GM12878 (cell line): Measurements from ENCODE around the gene ZSWIM5. TPM values are rescaled to one million over a fixed set of nuclear protein-coding genes. Genes with fewer than 3 reads are reported as not detected.

Experiments
- ATAC-seq: fragments of 200-7000 bp; cut with Tn5 transposase; 3 replicates; pipeline ENCODE4 v1.9.1; 2020; ENCODE audit warnings: mild to moderate bottlenecking, moderate library complexity
- BruUV-seq: library from RNA; stranded (reverse); fragments of 400-500 nt; replicated peaks from 2 replicates; lab custom pipeline; 2021; lab: Mats Ljungman, UMichigan
- CTCF ChIA-PET: fragments of 300-600 bp; sonication (Branson Sonifier 250); formaldehyde crosslinking; extraction: SDS; loops from one replicate; lab custom pipeline; 2021; ENCODE audit warnings: inconsistent platforms; lab: Yijun Ruan, JAX
- POLR2A ChIA-PET: fragments of 350-600 bp; formaldehyde crosslinking; extraction: SDS; loops from one replicate; lab custom pipeline; 2021; ENCODE audit warnings: inconsistent platforms; lab: Charles Lee
- RAD21 ChIA-PET: fragments of 300-600 bp; sonication (Branson Sonifier 250); formaldehyde crosslinking; loops from one replicate; lab custom pipeline; 2023; ENCODE audit warnings: antibody characterized with exemption; ENCODE audit not compliant: unreplicated experiment; lab: Charles Lee
- SMC1A ChIA-PET: fragments of 300-600 bp; sonication (Branson Sonifier 250); formaldehyde crosslinking; loops from one replicate; lab custom pipeline; 2023; ENCODE audit not compliant: unreplicated experiment, uncharacterized antibody; lab: Charles Lee
- DNase-seq: peaks from one replicate; pipeline ENCODE4 v3.0.0-alpha.2; 2011; ENCODE audit warnings: low read depth, low spot score
- FAIRE-seq: peaks from 3 replicates; lab custom pipeline; 2011; peaks lifted over from hg19 to GRCh38; lab: Jason Lieb, UNC
- H2AFZ ChIP-seq: 2 replicates; pipeline ENCODE4 v1.6.0; 2011; ENCODE audit warnings: low read depth, low read length, control low read depth; ENCODE audit not compliant: control insufficient read depth
- H3K27ac ChIP-seq: 2 replicates; pipeline ENCODE4 v1.5.1; 2011; ENCODE audit warnings: control low read depth; ENCODE audit not compliant: control insufficient read depth, insufficient read depth
- H3K27me3 ChIP-seq, 2 experiments: replicated peaks in 1 of 2; 2 replicates each; pipeline versions ENCODE4 v1.6.0 to v1.6.1; 2011; ENCODE audit warnings: low read length in 1 of 2; ENCODE audit not compliant: control insufficient read depth in 2 of 2, insufficient read depth in 2 of 2
- H3K36me3 ChIP-seq, 2 experiments: 2 replicates each; pipeline ENCODE4 v1.5.1; 2011; ENCODE audit warnings: low read length in 1 of 2; ENCODE audit not compliant: control insufficient read depth in 2 of 2, insufficient read depth in 2 of 2
- H3K4me1 ChIP-seq: 2 replicates; pipeline ENCODE4 v1.6.1; 2011; ENCODE audit warnings: mild to moderate bottlenecking, low read length, moderate library complexity, mixed read lengths; ENCODE audit not compliant: control insufficient read depth, insufficient read depth
- H3K4me2 ChIP-seq: 2 replicates; pipeline ENCODE4 v1.6.0; 2011; ENCODE audit warnings: control low read depth; ENCODE audit not compliant: control insufficient read depth, insufficient read depth
- H3K4me3 ChIP-seq: fragments of 200-600 bp; sonication (generic); 2 replicates; pipeline ENCODE4 v1.5.1; 2016
- H3K79me2 ChIP-seq: 2 replicates; pipeline ENCODE4 v1.6.0; 2011; ENCODE audit warnings: low read length; ENCODE audit not compliant: control insufficient read depth, insufficient read depth
- H3K9ac ChIP-seq: 2 replicates; pipeline ENCODE4 v1.8.0; 2011; ENCODE audit warnings: low read length, control low read depth, mixed read lengths; ENCODE audit not compliant: control insufficient read depth, insufficient read depth
- H3K9me3 ChIP-seq: replicated peaks from 3 replicates; pipeline ENCODE4 v1.5.1; 2011; ENCODE audit warnings: mild to moderate bottlenecking, low read length; ENCODE audit not compliant: control insufficient read depth, insufficient read depth
- H4K20me1 ChIP-seq: 2 replicates; pipeline ENCODE4 v1.6.0; 2011; ENCODE audit not compliant: control insufficient read depth, insufficient read depth
- ATF2 ChIP-seq: IDR thresholded peaks from 2 replicates; pipeline ENCODE4 v1.6.1; 2012; ENCODE audit warnings: low read length, inconsistent platforms
- ATF3 ChIP-seq: IDR thresholded peaks from 2 replicates; pipeline ENCODE4 v1.6.1; 2011; ENCODE audit warnings: low read depth, mild to moderate bottlenecking, low read length, moderate library complexity, borderline replicate concordance; ENCODE audit errors: extremely low read depth
- ATF7 ChIP-seq: fragments of 450-650 bp; IDR thresholded peaks from 2 replicates; pipeline ENCODE4 v1.6.1; 2016; ENCODE audit warnings: low read depth, mild to moderate bottlenecking
- CREM ChIP-seq: IDR thresholded peaks from 2 replicates; pipeline ENCODE4 v1.6.1; 2014; ENCODE audit warnings: antibody characterized with exemption, low read depth
- E4F1 ChIP-seq: fragments of 450-650 bp; IDR thresholded peaks from 2 replicates; pipeline ENCODE4 v1.6.1; 2018; ENCODE audit warnings: borderline replicate concordance, mild to moderate bottlenecking; ENCODE audit not compliant: partially characterized antibody
- EED ChIP-seq: sonication (generic); IDR thresholded peaks from 2 replicates; pipeline ENCODE4 v1.6.1; 2016; ENCODE audit warnings: antibody characterized with exemption, low read depth
- EP300 ChIP-seq, 2 experiments: fragments of 150-350 bp in 1 of 2; IDR thresholded peaks; 2 replicates each; pipeline ENCODE4 v1.6.1; 2011 to 2012; ENCODE audit warnings: low read depth in 2 of 2, low read length in 2 of 2, borderline replicate concordance in 1 of 2, improper control_type of control experiment in 1 of 2, inconsistent platforms in 1 of 2; ENCODE audit not compliant: control insufficient read depth in 1 of 2
- FOS ChIP-seq: IDR thresholded peaks from 3 replicates; pipeline ENCODE4 v1.6.1; 2011; ENCODE audit warnings: borderline replicate concordance; ENCODE audit not compliant: insufficient read length; ENCODE audit errors: extremely low read depth
- HCFC1 ChIP-seq: fragments of 150-350 bp; IDR thresholded peaks from 2 replicates; pipeline ENCODE4 v1.6.1; 2014; ENCODE audit warnings: low read length
- HDAC6 ChIP-seq: fragments of 200-600 bp; sonication (generic); IDR thresholded peaks from one replicate; pipeline ENCODE4 v1.8.0; 2017; ENCODE audit warnings: antibody characterized with exemption; ENCODE audit not compliant: unreplicated experiment
- IKZF1 ChIP-seq: fragments of 450-650 bp; conservative IDR thresholded peaks from 2 replicates; pipeline ENCODE4 v1.6.1; 2017; ENCODE audit warnings: antibody characterized with exemption, mild to moderate bottlenecking
- MTA3 ChIP-seq: IDR thresholded peaks from 2 replicates; pipeline ENCODE4 v1.6.1; 2012; ENCODE audit warnings: low read length, inconsistent platforms, borderline replicate concordance
- PBX3 ChIP-seq: IDR thresholded peaks from 2 replicates; pipeline ENCODE4 v1.6.1; 2011; ENCODE audit warnings: mild to moderate bottlenecking, low read depth, low read length, moderate library complexity; ENCODE audit not compliant: insufficient replicate concordance
- POLR2AphosphoS2 ChIP-seq: IDR thresholded peaks from 2 replicates; pipeline ENCODE4 v1.6.1; 2011; ENCODE audit warnings: low read depth, mild to moderate bottlenecking, low read length, improper control_type of control experiment, moderate library complexity
- RFX5 ChIP-seq: IDR thresholded peaks from 2 replicates; pipeline ENCODE4 v1.6.1; 2011; ENCODE audit warnings: low read depth, low read length, improper control_type of control experiment
- SREBF2 ChIP-seq: IDR thresholded peaks from 2 replicates; pipeline ENCODE4 v1.6.1; 2012; ENCODE audit warnings: mild to moderate bottlenecking, low read length
- ZNF207 ChIP-seq: fragments of 450-650 bp; IDR thresholded peaks from 2 replicates; pipeline ENCODE4 v1.6.1; 2014; ENCODE audit warnings: antibody characterized with exemption, mild to moderate bottlenecking, borderline replicate concordance
- ZNF24 ChIP-seq: fragments of 450-650 bp; IDR thresholded peaks from 2 replicates; pipeline ENCODE4 v1.6.1; 2017; ENCODE audit warnings: antibody characterized with exemption, mild to moderate bottlenecking
- WGBS: methylation state at CpG from one replicate; pipeline ENCODE4 v1.1.6; 2016; ENCODE audit warnings: low lambda C conversion rate; ENCODE audit not compliant: insufficient replicate concordance, insufficient coverage; ENCODE audit errors: missing lambda C conversion rate; 5-methylcytosine and 5-hydroxymethylcytosine counted together
- in situ Hi-C: fragments of 300-500 bp; cut with MboI; formaldehyde crosslinking; loops from 9 replicates; pipeline ENCODE4 v1.14.3; 2018; ENCODE audit warnings: mixed read lengths
- intact Hi-C: fragments of 100-400 bp; cut with micrococcal nuclease; formaldehyde crosslinking; loops from one replicate; pipeline ENCODE4 v1.14.2; 2022; ENCODE audit not compliant: unreplicated experiment
- polyA plus RNA-seq, 11 experiments: library from polyadenylated mRNA; depleted of rRNA in 4 of 11; unstranded in 6 of 11; stranded (reverse) in 5 of 11; fragments of >200 nt; fragmentation: Nextera tagmentation in 4 of 11; fragmentation: Illumina TruSeq in 1 of 11; extraction: Ambion mirVana in 4 of 11; extraction: Trizol in 1 of 11; gene quantifications; 1 replicate in 1 of 11; 2 replicates in 10 of 11; pipeline versions ENCODE4 v1.2.1 to v1.2.3, GENCODE V29; 2011 to 2016; ENCODE audit warnings: inconsistent platforms in 2 of 11, missing spikeins in 2 of 11, low read depth in 1 of 11
- total RNA-seq, 4 experiments: library from RNA; depleted of rRNA in 3 of 4; stranded (reverse); fragments of >200 nt in 3 of 4; fragmentation: Illumina TruSeq in 1 of 4; extraction: Trizol in 1 of 4; gene quantifications; 2 replicates each; pipeline versions ENCODE4 v1.2.1 to v1.2.3, GENCODE V29; 2013 to 2021

ZSWIM5 gene
- total and polyA plus RNA-seq, 10 of the 15 experiments (the other 5 are each of a cell fraction or from before 2014, with no cell fraction given): 0.07 to 0.97 (median 0.34) TPM; not detected in 1

- TF ChIP-seq E4F1 (no peak), CREM (no peak), IKZF1 (no peak), ATF7 (no peak), PBX3 (no peak)
Observed at GRCh38 chr1:45097944-45098343, 108.5 kb downstream of the ZSWIM5 start (continued).

- H3K9me3 ChIP-seq: no peaks in the 10 kb centered on the region
- ChIA-PET POLR2A (interaction anchor here (0.7 kb wide), 1 partner anchor 247 kb away, joined by 3 read pairs; no protein-coding TSS in a partner anchor), SMC1A (interaction anchor here (1.3 to 1.7 kb wide), 2 partner anchors 79 to 202 kb away, joined by 3 read pairs; no protein-coding TSS in a partner anchor), CTCF (no interaction called here), RAD21 (no interaction called here)
- no TSS peak for BruUV-seq
- H3K27me3 ChIP-seq: no peaks in the 10 kb centered on the region
- intact Hi-C loops: no loop called here
- no peak overlapping the region for H3K4me2 ChIP-seq
- no peaks in the 10 kb centered on the region for H3K36me3 ChIP-seq
- H2AFZ ChIP-seq: no peak overlapping the region
- no peaks in the 10 kb centered on the region for H4K20me1 ChIP-seq
- in situ Hi-C loops: no loop called here
- FAIRE-seq (no peak), ATAC-seq (no peak), DNase-seq (no peak)
- H3K79me2 ChIP-seq: no peaks in the 10 kb centered on the region
- H3K4me1 ChIP-seq: no peaks in the 10 kb centered on the region
- no peak overlapping the region for H3K27ac ChIP-seq
- 37% methylated on average over 2 of the region's 2 CpGs for WGBS
- no peak overlapping the region for H3K9ac ChIP-seq
- H3K4me3 ChIP-seq: no peak overlapping the region
- TF ChIP-seq MTA3 (no peak), EP300 (IDR thresholded peaks at IDR 0.05; ENCODE audit: borderline replicate concordance in 1 of 2, control insufficient read depth in 1 of 2, low read depth in 2 of 2, low read length in 2 of 2) (no peak), EED (no peak), ZNF24 (no peak), FOS (no peak), HDAC6 (no peak), ATF3 (no peak), IKZF1 (no peak), ZNF207 (no peak), SREBF2 (no peak), RFX5 (no peak), HCFC1 (no peak), ATF2 (no peak), POLR2AphosphoS2 (no peak)
Observed at GRCh38 chr1:45097079-45097478, 109.3 kb downstream of the ZSWIM5 start.
